ENCODE data around the gene SLC12A2. TPM values are rescaled to one million over a fixed set of nuclear protein-coding genes. Genes with fewer than 3 reads are reported as not detected.
A peak's percentile ranks its signal among the peaks of the same experiment; 100 is the strongest.

Gene SLC12A2
- polyA plus RNA-seq, 1 donor from 2014 or later = 4.2 TPM

DNA sequence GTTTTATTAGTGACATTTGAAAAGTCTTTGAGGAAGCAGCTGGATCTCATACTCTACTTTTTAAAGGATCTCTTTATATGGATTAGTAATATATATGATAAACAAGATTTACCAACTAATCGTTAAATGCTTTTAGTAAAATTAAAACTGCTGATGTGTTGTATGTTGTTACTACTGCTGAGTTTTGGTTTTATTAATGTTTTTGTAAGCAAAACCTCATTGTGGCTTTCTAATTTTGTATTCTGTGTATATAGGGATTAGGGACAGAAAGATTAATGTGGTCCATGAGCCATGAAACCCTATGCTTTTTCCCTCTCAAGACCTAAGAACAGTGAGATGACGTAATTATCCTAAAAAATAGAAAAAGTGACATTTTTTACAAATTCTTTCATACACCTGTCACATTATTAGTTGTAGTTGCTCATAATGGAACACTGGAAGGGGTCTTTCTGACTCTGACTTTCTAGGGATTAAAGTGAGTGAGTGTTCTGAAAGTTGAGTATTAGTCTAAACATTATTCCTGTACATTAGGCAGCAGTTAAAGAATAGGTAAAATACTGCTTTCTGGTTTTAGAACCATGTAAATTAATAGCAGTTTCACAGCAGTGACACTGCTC lies 85.9 kb downstream of the SLC12A2 start:
- Mint-ChIP-seq H3K27me3 (no peaks in the 10 kb centered on the region), H3K9me3 (peaks cover 0 to 4% (median 4%) of the 10 kb centered on the region in 3 donors), H3K27ac (no peak overlapping the region), H3K4me3 (no peak overlapping the region), H3K36me3 (peaks cover 19% of the 10 kb centered on the region), H3K4me1 (no peaks in the 10 kb centered on the region)

DNA sequence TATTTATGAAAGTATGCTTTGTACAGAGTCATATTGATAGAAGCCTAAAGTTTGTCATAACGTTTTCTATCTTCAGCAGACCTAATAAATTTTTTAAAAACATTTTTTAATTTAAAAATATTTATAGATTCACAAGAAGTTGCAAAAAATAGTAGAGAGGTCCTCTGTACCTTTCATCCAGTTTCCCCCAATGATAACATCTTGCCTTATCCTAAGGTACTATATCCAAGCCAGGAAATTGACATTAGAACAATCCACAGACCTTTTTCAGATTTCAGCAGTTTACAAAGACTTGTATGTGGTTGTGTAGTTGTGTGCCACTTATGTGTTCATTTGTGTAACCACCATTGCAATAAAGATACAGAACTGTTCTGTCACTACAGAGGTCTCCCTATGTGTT lies 88.5 kb downstream of the SLC12A2 start:
- Mint-ChIP-seq H3K27me3 (no peaks in the 10 kb centered on the region), H3K4me1 (no peaks in the 10 kb centered on the region), H3K36me3 (peaks cover 14% of the 10 kb centered on the region), H3K9me3 (peaks cover 0 to 3% (median 0%) of the 10 kb centered on the region in 3 donors), H3K27ac (peak overlapping the region in 1 of 3 donors; percentile 27), H3K4me3 (no peak overlapping the region)

DNA sequence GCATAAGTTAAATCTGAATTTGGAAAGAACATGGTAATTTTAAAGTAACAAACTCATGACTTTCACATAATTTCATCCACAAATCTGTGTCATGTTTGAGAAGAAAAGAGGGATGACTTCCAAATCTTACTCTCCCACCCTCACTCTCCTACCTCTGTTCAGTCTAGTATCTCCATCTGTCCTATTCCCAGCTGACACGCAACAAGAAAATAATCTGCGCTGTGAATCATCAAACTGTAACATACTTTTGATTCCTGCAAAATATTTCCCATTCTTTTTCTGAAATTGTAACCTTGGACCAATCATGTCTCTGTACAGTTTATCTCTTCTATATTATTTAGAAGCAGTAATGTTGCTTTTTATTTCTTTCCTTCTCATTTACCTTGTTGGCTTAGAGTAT lies 91.4 kb downstream of the SLC12A2 start:
- H3K4me3 Mint-ChIP-seq = no peak overlapping the region
- H3K27me3 Mint-ChIP-seq = no peaks in the 10 kb centered on the region
- H3K36me3 Mint-ChIP-seq = peaks cover 10% of the 10 kb centered on the region
- H3K4me1 Mint-ChIP-seq = no peaks in the 10 kb centered on the region
- H3K27ac Mint-ChIP-seq = peak overlapping the region in 1 of 3 donors; percentile 29
- H3K9me3 Mint-ChIP-seq = peaks cover 0 to 3% (median 0%) of the 10 kb centered on the region in 3 donors

- Mint-ChIP-seq H3K9me3 (no peaks in the 10 kb centered on the region), H3K36me3 (peaks cover 2% of the 10 kb centered on the region), H3K4me1 (peaks cover 0 to 1% (median 0%) of the 10 kb centered on the region in 3 donors), H3K27ac (peak overlapping the region in 1 of 3 donors; percentile 37), H3K27me3 (no peaks in the 10 kb centered on the region), H3K4me3 (no peak overlapping the region)
Observed at GRCh38 chr5:128192368-128192767, 108.8 kb downstream of the SLC12A2 start.

GRCh38 chr5:128193665-128194390 lies 110.3 kb downstream of the SLC12A2 start:
- Mint-ChIP-seq H3K36me3 (peaks cover 2% of the 10 kb centered on the region), H3K4me1 (peaks cover 0 to 3% (median 2%) of the 10 kb centered on the region in 3 donors), H3K27me3 (no peaks in the 10 kb centered on the region), H3K27ac (peak overlapping the region in 1 of 3 donors; percentile 80), H3K4me3 (no peak overlapping the region), H3K9me3 (no peaks in the 10 kb centered on the region)

DNA sequence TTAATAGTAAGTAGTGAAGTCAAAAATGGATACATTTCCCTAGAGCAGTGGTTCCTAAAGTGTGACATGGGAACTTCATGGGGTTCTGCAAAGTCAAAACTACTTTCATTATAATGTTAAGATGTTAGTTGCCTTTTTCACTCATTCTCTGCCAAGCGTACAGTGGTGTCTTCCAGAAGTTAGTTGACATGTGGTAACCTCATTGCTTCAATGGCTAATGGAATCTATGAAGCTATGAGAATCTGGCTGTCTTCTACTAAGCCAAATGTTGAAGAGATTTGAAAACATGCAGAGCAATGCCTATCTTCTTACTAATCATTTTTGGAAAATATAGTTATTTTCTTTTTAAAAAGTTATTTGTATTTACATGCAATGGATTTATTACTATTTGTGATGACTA lies 111.8 kb downstream of the SLC12A2 start:
- no peaks in the 10 kb centered on the region for H3K27me3 Mint-ChIP-seq
- no peak overlapping the region for H3K27ac Mint-ChIP-seq
- H3K4me1 Mint-ChIP-seq = peaks cover 0 to 3% (median 2%) of the 10 kb centered on the region in 3 donors
- no peak overlapping the region for H3K4me3 Mint-ChIP-seq
- peaks cover 2% of the 10 kb centered on the region for H3K36me3 Mint-ChIP-seq
- H3K9me3 Mint-ChIP-seq = no peaks in the 10 kb centered on the region

- Mint-ChIP-seq H3K27ac (no peak overlapping the region), H3K4me1 (peaks cover 0 to 3% (median 2%) of the 10 kb centered on the region in 3 donors), H3K27me3 (peaks cover 1% of the 10 kb centered on the region), H3K36me3 (peaks cover 2% of the 10 kb centered on the region), H3K9me3 (no peaks in the 10 kb centered on the region), H3K4me3 (no peak overlapping the region)
Observed at GRCh38 chr5:128196080-128196479, 112.5 kb downstream of the SLC12A2 start.

- Mint-ChIP-seq H3K4me3 (no peak overlapping the region), H3K4me1 (peaks cover 0 to 5% (median 4%) of the 10 kb centered on the region in 3 donors), H3K9me3 (no peaks in the 10 kb centered on the region), H3K27me3 (peaks cover 3% of the 10 kb centered on the region), H3K27ac (no peak overlapping the region), H3K36me3 (peaks cover 2% of the 10 kb centered on the region)
Observed at GRCh38 chr5:128196791-128197190, 113.2 kb downstream of the SLC12A2 start.

DNA sequence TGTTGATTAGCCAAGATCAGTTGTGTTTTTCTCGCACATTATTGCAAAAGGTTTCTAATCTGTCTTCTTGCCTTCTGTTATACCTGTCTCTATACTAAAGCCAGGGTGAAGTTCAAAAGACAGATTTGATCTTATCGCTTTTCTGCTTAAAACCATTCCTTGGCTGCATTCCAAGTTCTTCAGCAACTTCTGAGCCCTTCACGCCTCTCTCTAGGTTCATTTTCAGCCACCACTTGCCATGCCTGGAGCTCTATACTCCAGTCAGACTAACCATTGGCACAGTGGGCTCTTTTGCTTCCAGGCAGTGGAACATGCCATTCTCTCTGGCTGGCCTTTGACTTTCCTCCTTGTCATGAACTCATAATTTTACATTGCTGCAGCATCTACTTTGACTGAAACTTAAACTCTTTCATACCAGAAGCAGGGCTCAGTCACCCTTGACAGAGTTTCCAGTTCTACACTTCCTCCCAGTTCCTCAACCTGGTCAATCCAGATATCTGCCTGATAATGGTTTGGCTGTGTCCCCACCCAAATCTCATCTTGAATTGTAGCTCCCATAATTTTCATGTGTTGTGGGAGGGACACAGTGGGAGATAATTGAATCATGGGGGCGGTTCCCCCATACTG lies 114.4 kb downstream of the SLC12A2 start:
- peaks cover 0 to 5% (median 4%) of the 10 kb centered on the region in 3 donors for H3K4me1 Mint-ChIP-seq
- H3K4me3 Mint-ChIP-seq = no peak overlapping the region
- H3K9me3 Mint-ChIP-seq = no peaks in the 10 kb centered on the region
- no peaks in the 10 kb centered on the region for H3K36me3 Mint-ChIP-seq
- peak overlapping the region in 1 of 3 donors; percentile 1 for H3K27ac Mint-ChIP-seq
- peaks cover 3% of the 10 kb centered on the region for H3K27me3 Mint-ChIP-seq

DNA sequence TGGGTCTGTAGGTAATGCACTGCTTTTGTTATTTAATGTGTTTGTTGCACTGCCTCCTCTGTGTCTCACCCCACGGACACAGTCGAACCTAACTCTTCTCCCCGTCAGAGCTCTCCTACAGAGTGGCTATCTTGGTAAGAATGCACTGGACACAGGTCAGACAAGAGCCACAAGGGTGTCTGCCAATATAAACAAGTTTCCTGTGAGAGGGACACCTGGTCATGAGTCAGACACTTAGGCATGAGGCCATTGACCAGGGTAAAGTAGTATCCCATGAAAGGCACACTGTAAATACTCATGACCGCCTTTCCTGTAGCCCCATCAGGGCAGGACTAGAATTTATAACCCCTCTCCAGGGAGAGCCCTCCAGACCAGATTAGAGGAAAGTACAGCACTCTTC lies 115.5 kb downstream of the SLC12A2 start:
- peaks cover 3% of the 10 kb centered on the region for H3K27me3 Mint-ChIP-seq
- H3K9me3 Mint-ChIP-seq = no peaks in the 10 kb centered on the region
- H3K4me1 Mint-ChIP-seq = peaks cover 0 to 4% (median 3%) of the 10 kb centered on the region in 3 donors
- H3K36me3 Mint-ChIP-seq = no peaks in the 10 kb centered on the region
- peak overlapping the region in 1 of 3 donors; percentile 11 for H3K27ac Mint-ChIP-seq
- peak overlapping the region in 1 of 4 donors; percentile 36 for H3K4me3 Mint-ChIP-seq

- Mint-ChIP-seq H3K36me3 (no peaks in the 10 kb centered on the region), H3K27ac (no peak overlapping the region), H3K27me3 (peaks cover 3% of the 10 kb centered on the region), H3K4me3 (no peak overlapping the region), H3K4me1 (peaks cover 0 to 4% (median 3%) of the 10 kb centered on the region in 3 donors), H3K9me3 (no peaks in the 10 kb centered on the region)
Observed at GRCh38 chr5:128199611-128200010, 116.0 kb downstream of the SLC12A2 start.

- no peaks in the 10 kb centered on the region for H3K36me3 Mint-ChIP-seq
- no peaks in the 10 kb centered on the region for H3K9me3 Mint-ChIP-seq
- peak overlapping the region in 2 of 4 donors; percentile 28 to 39 for H3K4me3 Mint-ChIP-seq
- H3K4me1 Mint-ChIP-seq = peaks cover 0 to 4% (median 3%) of the 10 kb centered on the region in 3 donors
- peak overlapping the region in 1 of 3 donors; percentile 54 for H3K27ac Mint-ChIP-seq
- peaks cover 3% of the 10 kb centered on the region for H3K27me3 Mint-ChIP-seq
Observed at GRCh38 chr5:128201065-128201926, 117.7 kb downstream of the SLC12A2 start.

- Mint-ChIP-seq H3K4me3 (no peak overlapping the region), H3K36me3 (no peaks in the 10 kb centered on the region), H3K4me1 (peaks cover 0 to 4% (median 3%) of the 10 kb centered on the region in 3 donors), H3K27ac (no peak overlapping the region), H3K27me3 (peaks cover 3% of the 10 kb centered on the region), H3K9me3 (no peaks in the 10 kb centered on the region)
Observed at GRCh38 chr5:128202320-128202719, 118.8 kb downstream of the SLC12A2 start.

DNA sequence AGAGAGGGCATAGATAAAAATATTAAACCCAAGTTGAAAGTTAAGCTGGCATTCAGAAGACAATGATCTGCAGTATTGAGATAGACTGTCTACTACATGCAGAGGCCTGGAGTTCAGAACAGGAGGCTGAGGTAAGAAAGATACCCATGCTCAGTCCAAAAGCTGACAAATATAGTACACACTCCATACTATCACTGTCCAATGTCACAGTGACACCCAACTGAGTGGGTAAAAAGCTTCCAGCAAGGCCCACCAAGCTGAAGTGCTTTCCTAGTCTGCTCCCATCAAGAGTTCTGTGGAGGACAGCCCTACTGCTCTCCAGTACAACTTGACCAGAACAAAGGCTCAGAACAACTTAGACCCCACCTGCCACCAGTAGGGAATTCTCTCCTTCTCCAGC lies 124.9 kb downstream of the SLC12A2 start:
- Mint-ChIP-seq H3K27me3 (no peaks in the 10 kb centered on the region), H3K27ac (no peak overlapping the region), H3K9me3 (no peaks in the 10 kb centered on the region), H3K4me1 (peaks cover 0 to 2% (median 0%) of the 10 kb centered on the region in 3 donors), H3K36me3 (no peaks in the 10 kb centered on the region), H3K4me3 (no peak overlapping the region)

Data from IgD-negative memory B cell (primary cell).